ENCODE data around the gene MAML3.

The MAML3 gene

GRCh38 chr4:139794158-139794954 is 359.6 kb downstream of the MAML3 start:
- Histone ChIP-seq H3K27ac (ENCODE audit: low read depth, low read length) (no peak overlapping the region), H3K36me3 (ENCODE audit: control insufficient read depth, insufficient read depth, low read length) (no peaks in the 10 kb centered on the region), H3K4me1 (ENCODE audit: control insufficient read depth, insufficient read depth, low read length) (no peaks in the 10 kb centered on the region), H3K27me3 (ENCODE audit: control insufficient read depth, insufficient read depth, low read length) (no peaks in the 10 kb centered on the region), H3K4me3 (ENCODE audit: low read length) (no peak overlapping the region), H3K9ac (ENCODE audit: low read length) (no peak overlapping the region)

GRCh38 chr4:139791681-139792080 is 362.3 kb downstream of the MAML3 start:
- Histone ChIP-seq H3K4me1 (ENCODE audit: control insufficient read depth, insufficient read depth, low read length) (no peaks in the 10 kb centered on the region), H3K4me3 (ENCODE audit: low read length) (no peak overlapping the region), H3K9ac (ENCODE audit: low read length) (no peak overlapping the region), H3K27me3 (ENCODE audit: control insufficient read depth, insufficient read depth, low read length) (no peaks in the 10 kb centered on the region), H3K27ac (ENCODE audit: low read depth, low read length) (no peak overlapping the region), H3K36me3 (ENCODE audit: control insufficient read depth, insufficient read depth, low read length) (no peaks in the 10 kb centered on the region)

- Histone ChIP-seq H3K9ac (ENCODE audit: low read length) (no peak overlapping the region), H3K36me3 (ENCODE audit: control insufficient read depth, insufficient read depth, low read length) (no peaks in the 10 kb centered on the region), H3K27me3 (ENCODE audit: control insufficient read depth, insufficient read depth, low read length) (no peaks in the 10 kb centered on the region), H3K4me1 (ENCODE audit: control insufficient read depth, insufficient read depth, low read length) (no peaks in the 10 kb centered on the region), H3K4me3 (ENCODE audit: low read length) (no peak overlapping the region), H3K27ac (ENCODE audit: low read depth, low read length) (no peak overlapping the region)
Observed at GRCh38 chr4:139790291-139790690, 363.7 kb downstream of the MAML3 start.

- Histone ChIP-seq H3K4me3 (ENCODE audit: low read length) (no peak overlapping the region), H3K9ac (ENCODE audit: low read length) (no peak overlapping the region), H3K27me3 (ENCODE audit: control insufficient read depth, insufficient read depth, low read length) (no peaks in the 10 kb centered on the region), H3K4me1 (ENCODE audit: control insufficient read depth, insufficient read depth, low read length) (no peaks in the 10 kb centered on the region), H3K36me3 (ENCODE audit: control insufficient read depth, insufficient read depth, low read length) (no peaks in the 10 kb centered on the region), H3K27ac (ENCODE audit: low read depth, low read length) (no peak overlapping the region)
Observed at GRCh38 chr4:139789096-139789654, 364.8 kb downstream of the MAML3 start.

- Histone ChIP-seq H3K27me3 (ENCODE audit: control insufficient read depth, insufficient read depth, low read length) (no peaks in the 10 kb centered on the region), H3K36me3 (ENCODE audit: control insufficient read depth, insufficient read depth, low read length) (no peaks in the 10 kb centered on the region), H3K4me3 (ENCODE audit: low read length) (no peak overlapping the region), H3K27ac (ENCODE audit: low read depth, low read length) (no peak overlapping the region), H3K9ac (ENCODE audit: low read length) (no peak overlapping the region), H3K4me1 (ENCODE audit: control insufficient read depth, insufficient read depth, low read length) (no peaks in the 10 kb centered on the region)
Observed at GRCh38 chr4:139786494-139787354, 367.3 kb downstream of the MAML3 start.

GRCh38 chr4:139785356-139785755 is 368.6 kb downstream of the MAML3 start:
- no peaks in the 10 kb centered on the region for H3K4me1 ChIP-seq (ENCODE audit: control insufficient read depth, insufficient read depth, low read length)
- H3K4me3 ChIP-seq (ENCODE audit: low read length), result no peak overlapping the region
- H3K9ac ChIP-seq (ENCODE audit: low read length), result no peak overlapping the region
- no peaks in the 10 kb centered on the region for H3K36me3 ChIP-seq (ENCODE audit: control insufficient read depth, insufficient read depth, low read length)
- H3K27me3 ChIP-seq (ENCODE audit: control insufficient read depth, insufficient read depth, low read length), result no peaks in the 10 kb centered on the region
- H3K27ac ChIP-seq (ENCODE audit: low read depth, low read length), result no peak overlapping the region

DNA sequence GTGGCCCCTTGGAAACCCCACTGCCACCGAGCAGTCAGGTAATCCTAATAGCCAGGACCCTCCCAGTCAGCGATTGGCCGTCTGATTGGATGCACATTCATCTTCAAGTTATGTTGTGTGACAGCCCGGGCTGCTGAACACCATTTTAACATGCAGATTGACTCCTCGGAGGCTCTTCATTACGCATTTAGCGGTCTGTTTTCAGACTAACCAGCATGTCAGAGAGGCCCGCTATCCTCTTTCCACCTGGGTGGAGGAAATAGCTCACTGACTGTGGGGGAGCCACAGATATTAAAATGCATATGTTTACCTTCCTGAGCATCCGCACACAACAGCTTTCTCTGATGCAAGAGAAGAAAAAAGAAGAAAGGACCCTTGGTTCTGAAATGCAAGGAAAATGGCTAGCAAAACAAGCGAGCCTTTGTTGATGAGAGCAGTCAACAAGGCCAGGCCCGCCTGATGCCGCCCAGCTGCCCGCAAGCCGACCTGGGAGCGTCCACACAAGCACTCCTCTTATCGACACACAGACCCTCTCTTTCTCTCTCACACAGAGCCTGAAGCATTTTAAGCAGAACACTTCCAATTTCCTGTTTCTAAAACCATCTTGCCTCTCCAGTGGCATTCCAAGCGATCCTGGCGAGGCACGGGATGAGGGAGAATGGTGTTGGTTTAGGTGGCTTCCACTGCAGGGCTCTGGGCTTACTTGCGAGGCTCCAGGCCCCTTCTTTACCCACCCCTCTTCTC is 370.1 kb downstream of the MAML3 start:
- no peaks in the 10 kb centered on the region for H3K27me3 ChIP-seq (ENCODE audit: control insufficient read depth, insufficient read depth, low read length)
- no peak overlapping the region for H3K4me3 ChIP-seq (ENCODE audit: low read length)
- no peaks in the 10 kb centered on the region for H3K36me3 ChIP-seq (ENCODE audit: control insufficient read depth, insufficient read depth, low read length)
- H3K4me1 ChIP-seq (ENCODE audit: control insufficient read depth, insufficient read depth, low read length), result no peaks in the 10 kb centered on the region
- H3K27ac ChIP-seq (ENCODE audit: low read depth, low read length), result no peak overlapping the region
- no peak overlapping the region for H3K9ac ChIP-seq (ENCODE audit: low read length)

DNA sequence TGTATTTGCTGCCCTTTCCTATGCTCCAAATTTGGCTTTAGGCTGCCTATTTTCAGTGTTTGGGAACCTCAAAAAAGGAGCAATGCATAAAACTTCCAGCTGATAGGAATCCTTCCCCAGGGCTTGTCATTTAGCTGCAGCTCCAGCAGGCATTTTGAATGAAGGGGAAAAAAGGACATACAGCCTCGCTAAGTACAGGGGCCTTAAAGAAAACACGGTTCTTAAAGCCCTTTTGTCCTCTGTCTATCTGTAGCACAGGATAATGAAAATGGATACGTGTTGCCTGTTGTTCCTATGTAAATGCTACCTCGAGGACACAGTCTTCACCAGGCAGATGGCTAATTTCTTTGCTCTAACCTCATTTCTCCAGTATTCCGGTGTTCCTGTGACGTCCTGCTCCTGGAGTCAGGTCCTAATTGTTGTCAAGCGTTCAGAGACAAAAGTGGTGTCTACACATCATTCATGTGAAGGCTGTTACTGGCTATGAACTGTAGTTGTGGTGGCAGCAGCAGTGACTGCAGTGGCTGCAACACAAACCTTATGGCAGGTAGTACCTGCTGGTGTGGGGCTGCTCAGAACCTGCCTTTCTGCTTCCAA is 371.0 kb downstream of the MAML3 start:
- H3K27me3 ChIP-seq (ENCODE audit: control insufficient read depth, insufficient read depth, low read length), result no peaks in the 10 kb centered on the region
- no peaks in the 10 kb centered on the region for H3K4me1 ChIP-seq (ENCODE audit: control insufficient read depth, insufficient read depth, low read length)
- H3K36me3 ChIP-seq (ENCODE audit: control insufficient read depth, insufficient read depth, low read length), result no peaks in the 10 kb centered on the region
- no peak overlapping the region for H3K27ac ChIP-seq (ENCODE audit: low read depth, low read length)
- H3K4me3 ChIP-seq (ENCODE audit: low read length), result no peak overlapping the region
- H3K9ac ChIP-seq (ENCODE audit: low read length), result no peak overlapping the region

- Histone ChIP-seq H3K27ac (ENCODE audit: low read depth, low read length) (no peak overlapping the region), H3K9ac (ENCODE audit: low read length) (no peak overlapping the region), H3K27me3 (ENCODE audit: control insufficient read depth, insufficient read depth, low read length) (no peaks in the 10 kb centered on the region), H3K4me1 (ENCODE audit: control insufficient read depth, insufficient read depth, low read length) (no peaks in the 10 kb centered on the region), H3K4me3 (ENCODE audit: low read length) (no peak overlapping the region), H3K36me3 (ENCODE audit: control insufficient read depth, insufficient read depth, low read length) (no peaks in the 10 kb centered on the region)
Observed at GRCh38 chr4:139781066-139781465, 372.9 kb downstream of the MAML3 start.

DNA sequence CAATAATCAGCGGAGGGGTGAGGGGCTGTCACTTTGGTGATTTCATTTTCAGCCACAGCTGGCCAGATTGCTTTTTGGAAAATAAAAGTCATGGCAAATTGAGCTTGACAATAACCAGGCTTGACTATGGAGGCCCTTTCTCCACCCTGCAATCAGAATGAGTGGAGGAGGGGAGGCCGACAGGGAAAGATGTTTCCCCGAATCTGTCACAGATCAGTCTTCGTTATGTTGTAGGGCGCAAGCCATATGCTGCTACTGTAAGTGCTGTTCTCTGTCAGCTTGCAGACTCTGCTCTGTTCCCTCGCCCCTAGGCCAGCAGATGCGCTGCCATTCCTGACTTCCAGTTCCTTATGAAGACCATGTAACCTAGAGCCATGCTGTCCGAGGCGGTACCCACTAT is 374.3 kb downstream of the MAML3 start:
- Histone ChIP-seq H3K9ac (ENCODE audit: low read length) (no peak overlapping the region), H3K4me1 (ENCODE audit: control insufficient read depth, insufficient read depth, low read length) (no peaks in the 10 kb centered on the region), H3K27ac (ENCODE audit: low read depth, low read length) (no peak overlapping the region), H3K36me3 (ENCODE audit: control insufficient read depth, insufficient read depth, low read length) (no peaks in the 10 kb centered on the region), H3K27me3 (ENCODE audit: control insufficient read depth, insufficient read depth, low read length) (no peaks in the 10 kb centered on the region), H3K4me3 (ENCODE audit: low read length) (no peak overlapping the region)

DNA sequence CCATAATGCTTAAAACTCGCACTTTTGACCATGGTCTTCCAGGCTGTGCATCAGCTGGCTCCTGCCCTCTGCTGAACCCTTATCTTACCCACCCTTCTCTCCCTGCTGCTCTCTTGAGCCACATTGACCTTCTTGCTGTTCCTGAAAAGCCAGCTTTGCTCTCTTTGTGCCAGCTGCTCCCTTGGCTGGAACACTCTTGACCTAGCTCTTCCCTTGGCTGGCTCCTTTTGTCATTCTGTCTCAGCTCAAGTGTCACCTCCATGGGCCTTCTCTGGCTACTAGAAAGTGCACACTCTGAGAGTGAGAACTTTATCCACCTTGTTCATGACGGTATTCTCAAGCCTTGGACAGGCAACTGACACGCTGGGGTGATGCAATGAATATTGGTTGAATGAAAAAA is 376.2 kb downstream of the MAML3 start:
- no peaks in the 10 kb centered on the region for H3K4me1 ChIP-seq (ENCODE audit: control insufficient read depth, insufficient read depth, low read length)
- no peak overlapping the region for H3K27ac ChIP-seq (ENCODE audit: low read depth, low read length)
- H3K36me3 ChIP-seq (ENCODE audit: control insufficient read depth, insufficient read depth, low read length), result no peaks in the 10 kb centered on the region
- no peaks in the 10 kb centered on the region for H3K27me3 ChIP-seq (ENCODE audit: control insufficient read depth, insufficient read depth, low read length)
- no peak overlapping the region for H3K9ac ChIP-seq (ENCODE audit: low read length)
- no peak overlapping the region for H3K4me3 ChIP-seq (ENCODE audit: low read length)

- no peak overlapping the region for H3K27ac ChIP-seq (ENCODE audit: low read depth, low read length)
- H3K36me3 ChIP-seq (ENCODE audit: control insufficient read depth, insufficient read depth, low read length), result no peaks in the 10 kb centered on the region
- no peaks in the 10 kb centered on the region for H3K27me3 ChIP-seq (ENCODE audit: control insufficient read depth, insufficient read depth, low read length)
- H3K4me1 ChIP-seq (ENCODE audit: control insufficient read depth, insufficient read depth, low read length), result no peaks in the 10 kb centered on the region
- H3K4me3 ChIP-seq (ENCODE audit: low read length), result no peak overlapping the region
- H3K9ac ChIP-seq (ENCODE audit: low read length), result no peak overlapping the region
Observed at GRCh38 chr4:139776235-139776634, 377.7 kb downstream of the MAML3 start.
